H1 (cell line): Measurements from ENCODE around the gene SRGAP2C.
"Not testable (repeated sequence)": the region's sequence is repeated elsewhere in the genome, so short reads cannot be mapped to it uniquely, and the experiment has no call there.

Source experiments
- CEBPB ChIP-seq: IDR thresholded peaks from 2 replicates; pipeline ENCODE4 v1.6.1; 2012; ENCODE audit warnings: low read depth, low read length
- CREB1 ChIP-seq: IDR thresholded peaks from 2 replicates; pipeline ENCODE4 v1.6.1; 2012; ENCODE audit warnings: inconsistent platforms
- EZH2 ChIP-seq: fragments of 200-600 bp; sonication (generic); IDR thresholded peaks from 2 replicates; pipeline ENCODE4 v1.7.1; 2012; ENCODE audit warnings: low read depth, mild to moderate bottlenecking, moderate library complexity, low read length, inconsistent platforms; ENCODE audit not compliant: severe bottlenecking
- POLR2A ChIP-seq, 2 experiments: IDR thresholded peaks; 1 replicate in 1 of 2; 2 replicates in 1 of 2; pipeline ENCODE4 v1.6.1; 2011; ENCODE audit warnings: low read depth in 2 of 2, low read length in 2 of 2, mild to moderate bottlenecking in 2 of 2; ENCODE audit errors: control extremely low read depth in 1 of 2
- RFX5 ChIP-seq: IDR thresholded peaks from 2 replicates; pipeline ENCODE4 v1.6.1; 2011; ENCODE audit warnings: low read depth, low read length, improper control_type of control experiment, borderline replicate concordance
- ZNF274 ChIP-seq: IDR thresholded peaks from 2 replicates; pipeline ENCODE4 v1.7.0; 2012; ENCODE audit warnings: low read length, borderline replicate concordance; ENCODE audit errors: extremely low read depth
- TF ChIP-seq, protein P1 (sequence below), 3 experiments: IDR thresholded peaks; 1 replicate in 2 of 3; 2 replicates in 1 of 3; pipeline versions ENCODE4 v1.5.1 to v1.6.1; 2011; ENCODE audit warnings: low read length in 3 of 3, mild to moderate bottlenecking in 3 of 3, inconsistent platforms in 2 of 3, low read depth in 1 of 3, moderate library complexity in 1 of 3; ENCODE audit not compliant: insufficient read depth in 1 of 3; ENCODE audit errors: control extremely low read depth in 1 of 3
- TF ChIP-seq, protein P2 (sequence below): IDR thresholded peaks from 2 replicates; pipeline ENCODE4 v1.6.1; 2012; ENCODE audit warnings: inconsistent platforms

DNA sequence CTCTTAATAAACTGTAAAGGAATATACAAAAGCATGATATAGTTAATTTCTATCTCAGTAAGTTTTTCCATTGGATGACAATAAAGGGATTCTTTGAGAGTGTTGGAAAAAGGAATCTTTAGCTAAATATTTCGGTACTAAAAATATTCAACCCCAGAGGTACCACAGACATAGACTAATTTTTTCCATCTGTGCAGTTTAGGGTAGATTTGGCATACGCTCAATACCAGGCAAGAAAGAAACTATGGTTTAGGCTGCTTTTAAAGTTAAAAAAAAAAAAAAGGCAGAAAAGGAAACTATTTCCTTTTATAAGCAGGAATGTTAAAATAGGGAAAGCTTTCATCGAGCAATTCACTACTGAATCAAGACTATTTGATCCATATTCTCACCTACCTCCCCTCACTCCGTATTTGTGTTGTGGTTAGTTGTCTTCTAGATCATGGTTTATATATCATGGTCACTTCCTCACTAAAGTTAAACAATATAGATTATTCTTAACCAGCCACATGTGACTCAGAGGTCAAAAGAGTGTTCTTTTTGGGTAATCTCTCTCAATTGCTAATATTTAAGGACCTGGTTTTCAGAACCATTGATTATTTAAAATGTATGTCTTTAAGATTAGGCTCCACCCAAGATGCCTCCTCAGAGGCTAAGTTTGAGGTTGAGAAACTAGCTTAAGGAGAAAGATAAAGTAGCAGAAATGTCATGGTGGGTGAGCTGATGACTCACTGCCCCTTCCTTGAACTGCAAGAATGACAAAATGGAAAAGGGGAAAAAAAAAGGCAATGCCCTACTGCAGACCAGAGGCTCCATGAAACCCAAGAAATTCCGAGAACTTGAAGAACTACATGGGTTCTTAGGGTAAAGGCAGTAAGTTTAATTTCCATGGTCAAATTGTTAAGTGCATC lies 20.7 kb upstream of the SRGAP2C start:
- TF ChIP-seq CEBPB; ZNF274; EZH2; CREB1; POLR2A (IDR thresholded peaks at IDR 0.05; ENCODE audit: control extremely low read depth in 1 of 2, low read depth in 2 of 2, low read length in 2 of 2); RFX5: not testable (repeated sequence)
- TF ChIP-seq, protein P1, sequence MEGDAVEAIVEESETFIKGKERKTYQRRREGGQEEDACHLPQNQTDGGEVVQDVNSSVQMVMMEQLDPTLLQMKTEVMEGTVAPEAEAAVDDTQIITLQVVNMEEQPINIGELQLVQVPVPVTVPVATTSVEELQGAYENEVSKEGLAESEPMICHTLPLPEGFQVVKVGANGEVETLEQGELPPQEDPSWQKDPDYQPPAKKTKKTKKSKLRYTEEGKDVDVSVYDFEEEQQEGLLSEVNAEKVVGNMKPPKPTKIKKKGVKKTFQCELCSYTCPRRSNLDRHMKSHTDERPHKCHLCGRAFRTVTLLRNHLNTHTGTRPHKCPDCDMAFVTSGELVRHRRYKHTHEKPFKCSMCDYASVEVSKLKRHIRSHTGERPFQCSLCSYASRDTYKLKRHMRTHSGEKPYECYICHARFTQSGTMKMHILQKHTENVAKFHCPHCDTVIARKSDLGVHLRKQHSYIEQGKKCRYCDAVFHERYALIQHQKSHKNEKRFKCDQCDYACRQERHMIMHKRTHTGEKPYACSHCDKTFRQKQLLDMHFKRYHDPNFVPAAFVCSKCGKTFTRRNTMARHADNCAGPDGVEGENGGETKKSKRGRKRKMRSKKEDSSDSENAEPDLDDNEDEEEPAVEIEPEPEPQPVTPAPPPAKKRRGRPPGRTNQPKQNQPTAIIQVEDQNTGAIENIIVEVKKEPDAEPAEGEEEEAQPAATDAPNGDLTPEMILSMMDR (IDR thresholded peaks at IDR 0.05; ENCODE audit: control extremely low read depth in 1 of 3, insufficient read depth in 1 of 3, low read depth in 1 of 3, low read length in 3 of 3): not testable (repeated sequence)
- TF ChIP-seq, protein P2, sequence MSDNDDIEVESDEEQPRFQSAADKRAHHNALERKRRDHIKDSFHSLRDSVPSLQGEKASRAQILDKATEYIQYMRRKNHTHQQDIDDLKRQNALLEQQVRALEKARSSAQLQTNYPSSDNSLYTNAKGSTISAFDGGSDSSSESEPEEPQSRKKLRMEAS: not testable (repeated sequence)
